Activated T-helper 1 cell treated with anti-CD3 and anti-CD28 coated beads, Interleukin-2, amount 50 U/mL, for 16 hours (primary cell): ENCODE data around the gene SLC38A11.
"Not testable (repeated sequence)": the region's sequence is repeated elsewhere in the genome, so short reads cannot be mapped to it uniquely, and the experiment has no call there.

Experiments
- DNase-seq, 2 donors: peaks; one replicate each; pipeline ENCODE4 v3.0.0-alpha.2; 2020; ENCODE audit warnings: low read depth in 1 of 2, low spot score in 1 of 2

SLC38A11 gene

DNA sequence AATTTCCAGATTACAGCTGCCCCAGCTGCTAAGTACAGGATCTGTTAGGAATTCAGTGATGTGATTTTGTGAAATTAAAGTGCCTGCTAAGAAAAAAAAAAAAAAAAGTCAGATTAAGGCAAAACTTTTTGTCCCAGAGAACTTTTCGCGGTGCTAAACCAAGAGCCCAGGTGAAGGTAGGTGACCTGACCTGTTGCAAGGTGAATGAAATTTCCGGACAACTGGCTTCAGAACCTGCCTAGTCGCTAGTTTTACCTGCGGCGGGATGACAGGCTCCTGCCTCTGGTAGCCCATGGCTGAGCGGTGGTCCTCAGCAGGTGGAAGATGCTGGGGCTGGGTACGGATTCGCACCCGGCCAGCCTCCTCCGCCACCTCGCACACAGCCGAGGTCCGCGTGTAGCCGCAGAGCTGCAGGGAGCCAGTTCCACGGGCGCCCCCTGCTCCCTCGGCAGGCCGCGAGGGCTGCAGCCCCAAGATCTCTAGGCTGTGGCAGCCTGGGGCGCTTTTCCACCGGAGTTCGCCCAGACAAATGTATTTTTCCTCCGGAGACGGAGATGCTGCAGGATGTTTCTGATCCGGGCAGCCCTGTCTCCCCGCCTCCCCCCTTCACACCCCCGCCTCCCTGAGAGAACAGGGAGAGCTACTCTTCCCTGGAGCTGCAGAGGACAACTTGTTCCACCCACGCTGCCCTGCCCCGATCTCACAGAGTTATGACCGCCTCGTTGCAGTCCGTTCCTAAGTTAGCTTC lies at the start of gene SLC38A11:
Gene SLC38A11 (minus strand): TSS at position 572 of the 748 bp plus-strand sequence. CDS start 278 bp downstream, at position 294.
- DNase-seq: no peak

DNA sequence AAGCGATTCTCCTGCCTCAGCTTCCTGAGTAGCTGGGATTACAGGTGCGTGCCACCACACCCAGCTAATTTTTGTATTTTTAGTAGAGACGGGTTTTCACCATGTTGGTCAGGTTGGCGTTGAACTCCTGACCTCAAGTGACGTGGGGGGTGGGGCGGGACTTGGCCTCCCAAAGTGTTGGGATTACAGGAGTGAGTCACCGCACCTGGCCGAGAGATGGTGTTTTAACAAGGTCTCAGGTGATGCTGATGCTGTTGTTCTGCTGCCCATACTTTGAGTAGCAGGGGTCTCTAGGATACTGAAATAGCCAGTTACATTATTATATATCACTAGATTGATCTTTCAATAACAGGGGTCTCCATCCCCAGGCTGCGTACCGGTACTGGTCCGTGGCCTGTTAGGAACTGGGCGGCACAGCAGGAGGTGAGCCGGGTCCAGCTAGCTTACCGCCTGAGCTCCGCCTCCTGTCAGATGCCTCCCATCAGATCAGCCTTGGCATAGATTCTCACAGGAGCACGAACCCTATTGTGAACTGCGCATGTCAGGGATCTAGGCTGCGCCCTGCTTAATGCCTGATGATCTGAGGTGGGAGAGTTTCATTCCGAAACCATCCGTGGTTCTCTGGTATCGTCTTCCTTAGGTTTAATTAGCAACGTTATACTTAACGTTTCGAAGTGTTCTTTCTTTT lies 48.3 kb upstream of the SLC38A11 start:
- no peak for DNase-seq

GRCh38 chr2:165002638-165003037 lies 47.3 kb upstream of the SLC38A11 start:
- no peak for DNase-seq

DNA sequence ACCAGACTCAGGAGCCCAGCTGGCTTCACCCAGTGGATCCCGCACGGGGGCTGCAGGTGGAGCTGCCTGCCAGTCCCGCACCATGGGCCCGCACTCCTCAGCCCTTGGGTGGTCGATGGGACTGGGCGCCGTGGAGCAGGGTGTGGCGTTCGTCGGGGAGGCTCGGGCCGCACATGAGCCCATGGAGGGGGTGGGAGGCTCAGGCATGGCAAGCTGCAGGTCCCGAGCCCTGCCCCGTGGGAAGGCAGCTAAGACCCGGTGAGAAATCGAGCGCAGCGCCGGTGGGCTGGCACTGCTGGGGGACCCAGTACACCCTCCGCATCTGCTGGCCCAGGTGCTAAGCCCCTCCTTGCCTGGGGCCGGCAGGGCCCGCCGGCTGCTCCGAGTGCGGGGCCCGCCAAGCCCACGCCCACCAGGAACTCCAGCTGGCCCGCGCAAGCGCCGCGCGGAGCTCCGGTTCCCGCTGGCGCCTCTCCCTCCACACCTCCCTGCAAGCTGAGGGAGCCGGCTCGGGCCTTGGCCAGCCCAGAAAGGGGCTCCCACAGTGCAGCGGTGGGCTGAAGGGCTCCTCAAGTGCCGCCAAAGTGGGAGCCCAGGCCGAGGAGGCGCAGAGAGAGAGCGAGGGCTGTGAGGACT lies 39.5 kb upstream of the SLC38A11 start:
- not testable (repeated sequence) for DNase-seq

GRCh38 chr2:164993287-164994016 lies 38.1 kb upstream of the SLC38A11 start:
- no peak for DNase-seq

- DNase-seq: no peak
Observed at GRCh38 chr2:164992818-164993217, 37.5 kb upstream of the SLC38A11 start.

DNA sequence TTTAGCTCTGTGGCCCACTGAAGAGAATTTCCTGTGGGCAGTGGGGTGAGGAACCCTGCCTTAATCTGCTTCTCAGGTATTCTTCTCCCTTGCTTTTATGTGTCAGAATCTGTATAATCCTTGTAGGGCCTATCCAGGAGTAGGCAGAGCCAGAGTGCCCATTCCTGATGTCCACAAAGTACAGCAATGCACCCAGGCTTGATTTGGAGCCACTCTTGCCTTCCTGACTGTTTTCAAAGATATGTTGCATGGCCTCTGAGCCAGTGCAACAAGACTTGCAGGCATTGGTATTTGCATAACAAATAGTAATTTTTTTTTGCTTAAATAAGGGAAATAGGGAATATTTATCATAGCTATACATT lies 36.7 kb upstream of the SLC38A11 start:
- not testable (repeated sequence) for DNase-seq

- DNase-seq: not testable (repeated sequence)
Observed at GRCh38 chr2:164991361-164992092, 36.2 kb upstream of the SLC38A11 start.

DNA sequence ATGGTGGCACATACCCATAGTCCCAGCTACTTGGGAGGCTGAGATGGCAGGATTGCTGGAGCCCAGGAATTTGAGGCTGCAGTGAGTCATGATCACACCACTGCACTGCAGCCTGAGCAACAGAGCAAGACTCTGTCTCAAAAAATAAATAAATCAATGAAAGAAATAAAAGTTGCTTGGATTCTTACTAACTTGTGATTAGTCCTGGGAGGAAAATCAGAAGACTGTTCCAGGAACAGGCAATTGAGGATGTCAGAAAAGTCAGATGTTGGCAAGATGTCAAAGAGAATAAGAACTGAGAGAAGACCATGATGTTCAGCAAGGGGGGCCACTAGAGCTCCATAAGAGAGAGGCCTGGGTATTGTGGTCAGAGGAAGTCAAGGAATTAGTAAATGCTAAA lies 35.6 kb upstream of the SLC38A11 start:
- not testable (repeated sequence) for DNase-seq

DNA sequence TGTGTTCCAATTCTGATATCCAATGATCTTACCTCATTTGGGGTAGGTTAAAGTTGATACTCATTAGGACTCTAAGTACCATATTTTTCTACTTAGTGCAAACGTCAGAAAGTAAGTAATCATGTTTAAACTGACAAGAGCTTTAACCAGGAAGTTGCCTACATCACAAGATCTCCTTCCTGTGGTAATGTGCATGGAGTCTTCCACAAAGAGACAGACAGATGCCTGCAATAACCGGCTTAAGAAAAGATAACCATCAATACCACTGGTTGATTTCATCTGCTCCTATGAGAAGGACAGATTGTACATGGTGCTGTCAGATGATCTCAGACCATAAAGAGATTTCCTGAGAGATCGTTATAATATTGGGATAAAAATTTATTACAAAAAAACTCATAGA lies 33.5 kb upstream of the SLC38A11 start:
- DNase-seq: not testable (repeated sequence)

DNA sequence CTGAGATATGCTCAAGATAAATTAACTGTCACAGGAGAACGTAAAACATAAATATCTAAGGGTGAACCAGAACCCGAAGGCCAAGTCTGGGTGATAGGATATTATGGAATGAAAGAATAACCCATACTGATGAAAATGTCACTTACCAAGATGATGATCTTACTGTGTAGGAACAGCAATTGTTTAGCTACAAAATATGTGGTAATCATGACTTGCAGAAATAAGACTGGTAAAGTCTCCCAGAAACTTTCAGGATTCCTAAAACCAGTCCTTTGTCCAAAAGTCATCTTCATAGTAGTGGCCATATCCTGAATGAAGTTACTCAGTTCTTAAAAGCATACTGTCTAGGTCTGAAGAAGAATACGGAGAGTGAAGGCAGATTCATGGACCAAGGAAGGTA lies 30.7 kb upstream of the SLC38A11 start:
- not testable (repeated sequence) for DNase-seq

GRCh38 chr2:164984428-164984827 lies 29.1 kb upstream of the SLC38A11 start:
- DNase-seq: no peak

DNA sequence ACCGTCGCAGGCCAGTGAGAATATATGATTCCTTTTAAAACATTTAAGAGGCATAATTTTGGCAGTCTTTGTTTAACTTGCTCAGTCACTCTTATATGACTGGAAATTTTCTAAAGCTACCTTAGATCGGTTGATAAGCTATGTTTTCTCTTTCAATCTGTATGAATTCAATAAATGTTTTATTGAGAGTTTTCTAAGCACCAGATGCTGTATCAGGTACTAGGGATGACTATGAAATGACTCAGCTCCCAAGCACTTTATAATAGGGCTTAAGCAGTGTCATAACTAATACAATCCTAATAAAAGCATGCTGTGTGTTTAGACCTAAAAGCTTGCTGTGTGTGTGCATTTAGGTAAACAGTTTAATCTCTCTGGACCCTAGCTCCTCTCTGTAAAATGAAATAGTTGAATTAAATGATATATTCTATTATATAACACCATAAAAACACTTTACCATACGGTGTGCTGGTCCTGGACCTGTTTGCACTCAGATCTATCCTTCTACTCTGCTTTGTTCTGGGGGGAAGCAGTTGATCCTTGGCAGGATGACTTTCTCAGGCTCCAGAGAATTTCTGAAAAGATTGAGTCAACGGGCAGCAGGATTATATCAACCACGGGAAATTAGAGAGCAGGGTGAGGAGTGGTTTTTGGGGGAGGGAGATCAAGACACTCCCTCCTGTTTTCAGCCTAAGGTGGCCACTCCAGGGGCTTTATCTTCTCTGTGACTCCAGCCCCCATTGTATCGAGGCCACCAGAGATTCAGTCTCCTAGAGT lies 26.1 kb upstream of the SLC38A11 start:
- DNase-seq: no peak

DNA sequence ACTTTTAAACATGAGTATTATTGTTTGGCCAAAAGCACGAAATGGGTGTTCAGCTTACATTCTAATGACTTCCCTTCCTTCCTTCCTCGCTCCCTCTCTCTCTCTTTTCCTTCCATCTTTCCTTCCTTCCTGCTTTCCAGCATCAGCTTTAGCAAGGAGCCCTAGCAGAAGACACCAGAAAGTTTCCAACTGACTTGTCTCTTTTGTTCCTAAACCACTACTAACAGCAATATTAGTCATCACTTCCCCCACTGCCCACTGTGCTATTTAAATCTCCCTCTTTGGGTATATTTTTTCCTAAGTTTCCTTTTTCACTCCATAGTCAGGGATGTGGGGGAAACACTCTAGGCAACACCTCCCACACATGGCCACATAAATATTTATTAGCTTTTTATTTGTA lies 25.4 kb upstream of the SLC38A11 start:
- DNase-seq: not testable (repeated sequence)

- no peak for DNase-seq
Observed at GRCh38 chr2:164979113-164979512, 23.8 kb upstream of the SLC38A11 start.

- DNase-seq: not testable (repeated sequence)
Observed at GRCh38 chr2:164976875-164977470, 21.6 kb upstream of the SLC38A11 start.

DNA sequence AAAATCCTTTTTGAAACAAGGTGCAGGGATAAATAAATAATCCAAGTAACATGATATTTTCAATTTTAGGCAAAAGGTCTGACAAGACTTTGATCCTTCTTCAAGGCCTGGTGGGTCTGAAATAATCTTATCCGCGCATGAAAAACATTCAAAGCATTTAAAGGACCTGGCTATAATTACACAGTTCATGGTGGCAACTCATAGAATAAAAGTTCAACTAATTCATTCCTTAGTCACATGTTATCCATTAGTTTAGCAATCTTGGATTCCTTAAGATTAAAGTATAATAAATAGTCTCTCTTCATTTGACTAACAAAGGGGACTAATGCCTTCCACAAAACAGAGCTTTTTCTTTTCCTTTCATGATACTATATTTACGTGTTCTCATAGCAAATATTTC lies 21.0 kb upstream of the SLC38A11 start:
- DNase-seq: no peak

DNA sequence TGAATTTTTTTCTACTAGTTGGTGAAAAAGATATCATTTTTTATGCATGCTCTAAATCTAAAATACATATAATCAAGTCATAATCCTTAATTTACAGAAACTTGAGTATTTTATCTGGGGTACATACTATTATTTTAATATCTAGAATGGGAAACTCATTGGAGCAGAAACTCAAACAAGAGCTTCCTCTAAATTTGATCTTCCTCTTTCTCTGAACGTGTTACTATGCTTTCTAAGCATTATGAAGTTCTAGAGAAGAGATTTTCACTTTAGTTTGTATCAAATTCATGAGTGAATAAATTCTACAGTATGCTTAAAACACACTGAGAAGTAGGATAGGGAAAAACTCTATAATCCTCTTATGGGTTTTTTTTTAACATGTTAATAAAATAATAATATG lies 20.6 kb upstream of the SLC38A11 start:
- no peak for DNase-seq

GRCh38 chr2:164974221-164974620 lies 18.9 kb upstream of the SLC38A11 start:
- no peak for DNase-seq

GRCh38 chr2:164972216-164972615 lies 16.9 kb upstream of the SLC38A11 start:
- no peak for DNase-seq
